ENCODE measurements around the gene REM2. TPM values are rescaled to one million over a fixed set of nuclear protein-coding genes. Genes with fewer than 3 reads are reported as not detected.

REM2 gene
- polyA plus RNA-seq, 1 donor (not counting 4 experiments of a cell fraction or from before 2014, with no cell fraction given): 0.05 TPM

GRCh38 chr14:22920697-22921096 is 37.7 kb downstream of the REM2 start:
- no peaks in the 10 kb centered on the region for H3K27me3 ChIP-seq (ENCODE audit: control insufficient read depth, extremely low read depth, insufficient read depth, low read length)
- no peak overlapping the region for H3K4me2 ChIP-seq (ENCODE audit: control insufficient read depth, extremely low read depth, insufficient read depth, low read depth, low read length)
- no peak for DNase-seq (ENCODE audit: low read depth, low spot score)
- TF ChIP-seq EZH2 (IDR thresholded peaks at IDR 0.05; ENCODE audit: low read length) (no peak), CTCF (optimal IDR thresholded peaks at IDR 0.05 in 1 of 3, IDR thresholded peaks at IDR 0.05 in 1 of 3, conservative IDR thresholded peaks at IDR 0.05 in 1 of 3; ENCODE audit: extremely low read depth in 1 of 3, insufficient read depth in 2 of 3, low read length in 3 of 3) (no peak)
- peaks cover 25 to 40% of the 10 kb centered on the region in 2 experiments for H3K36me3 ChIP-seq (ENCODE audit: control insufficient read depth in 2 of 2, extremely low read depth in 1 of 2, insufficient read depth in 2 of 2, low read length in 2 of 2)
- no peaks in the 10 kb centered on the region for H3K9me3 ChIP-seq (ENCODE audit: control insufficient read depth, low read depth, low read length)
- H3K4me3 ChIP-seq (ENCODE audit: control insufficient read depth in 2 of 3, extremely low read depth in 1 of 3, insufficient read depth in 2 of 3, low read depth in 1 of 3, low read length in 3 of 3): no peak overlapping the region
- H3K9me1 ChIP-seq (ENCODE audit: control insufficient read depth, extremely low read depth, insufficient read depth, low read length): peaks cover 2% of the 10 kb centered on the region
- H3K9ac ChIP-seq (ENCODE audit: control insufficient read depth, extremely low read depth, insufficient read depth, low read length): no peak overlapping the region
- peaks cover 28% of the 10 kb centered on the region for H3K79me2 ChIP-seq (ENCODE audit: control insufficient read depth, insufficient read depth, low read length)
- no peaks in the 10 kb centered on the region for H4K20me1 ChIP-seq (ENCODE audit: control insufficient read depth, extremely low read depth, insufficient read depth, low read length)
- H3K27ac ChIP-seq (ENCODE audit: control insufficient read depth, insufficient read depth, low read length): no peak overlapping the region
- H3K4me1 ChIP-seq (ENCODE audit: control insufficient read depth, extremely low read depth, insufficient read depth, low read length): peaks cover 41% of the 10 kb centered on the region
- no peak for FAIRE-seq
- dilution Hi-C loops (cut with MboI; ENCODE audit: extremely low pct_ligation_motif_present, low sequenced_read_pairs): no loop called here
- no peak overlapping the region for H2AFZ ChIP-seq (ENCODE audit: control insufficient read depth, low read length)

GRCh38 chr14:22922294-22922693 is 39.3 kb downstream of the REM2 start:
- Histone ChIP-seq H2AFZ (ENCODE audit: control insufficient read depth, low read length) (no peak overlapping the region), H3K36me3 (ENCODE audit: control insufficient read depth in 2 of 2, extremely low read depth in 1 of 2, insufficient read depth in 2 of 2, low read length in 2 of 2) (peaks cover 27 to 54% of the 10 kb centered on the region in 2 experiments)

More at GRCh38 chr14:22922294-22922693, 39.3 kb downstream of the REM2 start:
- DNase-seq (ENCODE audit: low read depth, low spot score) (no peak), FAIRE-seq (no peak)
- Histone ChIP-seq H3K9ac (ENCODE audit: control insufficient read depth, extremely low read depth, insufficient read depth, low read length) (no peak overlapping the region), H3K4me3 (ENCODE audit: control insufficient read depth in 2 of 3, extremely low read depth in 1 of 3, insufficient read depth in 2 of 3, low read depth in 1 of 3, low read length in 3 of 3) (no peak overlapping the region), H3K4me2 (ENCODE audit: control insufficient read depth, extremely low read depth, insufficient read depth, low read depth, low read length) (peak overlapping the region; percentile 33), H3K4me1 (ENCODE audit: control insufficient read depth, extremely low read depth, insufficient read depth, low read length) (peaks cover 55% of the 10 kb centered on the region), H3K79me2 (ENCODE audit: control insufficient read depth, insufficient read depth, low read length) (peaks cover 29% of the 10 kb centered on the region), H4K20me1 (ENCODE audit: control insufficient read depth, extremely low read depth, insufficient read depth, low read length) (no peaks in the 10 kb centered on the region), H3K9me3 (ENCODE audit: control insufficient read depth, low read depth, low read length) (no peaks in the 10 kb centered on the region), H3K27ac (ENCODE audit: control insufficient read depth, insufficient read depth, low read length) (peak overlapping the region; percentile 16), H3K9me1 (ENCODE audit: control insufficient read depth, extremely low read depth, insufficient read depth, low read length) (peaks cover 2% of the 10 kb centered on the region), H3K27me3 (ENCODE audit: control insufficient read depth, extremely low read depth, insufficient read depth, low read length) (no peaks in the 10 kb centered on the region)
- dilution Hi-C loops (cut with MboI; ENCODE audit: extremely low pct_ligation_motif_present, low sequenced_read_pairs): no loop called here
- TF ChIP-seq EZH2 (IDR thresholded peaks at IDR 0.05; ENCODE audit: low read length) (no peak), CTCF (optimal IDR thresholded peaks at IDR 0.05 in 1 of 3, IDR thresholded peaks at IDR 0.05 in 1 of 3, conservative IDR thresholded peaks at IDR 0.05 in 1 of 3; ENCODE audit: extremely low read depth in 1 of 3, insufficient read depth in 2 of 3, low read length in 3 of 3) (no peak)
